ENCODE results near the gene CAV3.

The CAV3 gene

GRCh38 chr3:8793242-8793641 is 59.6 kb downstream of the CAV3 start:
- no peak overlapping the region for H3K4me3 ChIP-seq (ENCODE audit: low read depth, low read length)

DNA sequence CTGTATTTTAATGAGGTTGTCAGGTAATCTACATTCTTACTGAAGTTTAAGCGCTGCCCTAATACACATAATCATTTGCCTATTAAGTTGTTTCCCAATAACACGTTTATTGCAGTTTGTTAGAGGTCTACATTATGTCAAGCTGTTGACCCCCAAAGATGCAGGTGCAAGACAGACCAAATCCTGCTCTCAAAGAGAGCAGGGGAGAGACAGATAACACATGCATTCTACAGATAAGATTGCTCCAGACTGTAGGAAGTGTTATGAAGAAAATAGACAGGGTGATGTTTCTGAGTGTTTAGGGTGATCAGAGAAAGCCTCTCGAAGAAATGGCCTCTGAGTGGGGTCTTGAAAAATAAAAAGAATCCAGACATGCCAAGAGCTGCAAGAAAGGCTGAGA is 60.6 kb downstream of the CAV3 start:
- no peak overlapping the region for H3K4me3 ChIP-seq (ENCODE audit: low read depth, low read length)

All from iPS-11a (cell line).